ENCODE data around the gene LPIN3.

DNA sequence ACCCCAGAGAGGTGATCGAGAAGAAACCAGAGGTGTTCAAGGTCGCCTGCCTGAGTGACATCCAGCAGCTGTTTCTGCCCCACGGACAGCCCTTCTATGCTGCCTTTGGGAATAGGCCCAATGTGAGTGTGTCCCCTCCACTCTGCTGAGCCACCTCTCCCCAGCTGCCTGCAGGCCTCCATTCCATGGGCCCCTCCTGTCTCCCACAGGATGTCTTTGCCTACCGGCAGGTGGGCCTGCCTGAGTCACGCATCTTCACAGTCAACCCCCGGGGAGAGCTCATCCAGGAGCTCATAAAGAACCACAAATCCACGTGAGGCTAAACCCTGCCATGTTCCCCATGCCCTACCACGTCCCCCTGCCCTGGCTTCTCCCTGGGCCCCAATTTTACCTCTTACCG, 17.6 kb downstream of the LPIN3 start:
- TF ChIP-seq CTCF (IDR thresholded peaks at IDR 0.05) (no peak), EZH2 (IDR thresholded peaks at IDR 0.05) (no peak), EZH2phosphoT487 (IDR thresholded peaks at IDR 0.05) (no peak)
